Osteoblast (primary cell): ENCODE results near the gene MEPE. TPM values are rescaled to one million over a fixed set of nuclear protein-coding genes. Genes with fewer than 3 reads are reported as not detected.

Experiments
- DNase-seq: peaks from one replicate; pipeline ENCODE4 v3.0.0; 2011; ENCODE audit warnings: low spot score, mixed read lengths; ENCODE audit not compliant: insufficient read length; ENCODE audit errors: missing footprints
- H2AFZ ChIP-seq: 2 replicates; pipeline ENCODE4 v1.6.0; 2011; ENCODE audit warnings: mild to moderate bottlenecking, low read length
- H3K27ac ChIP-seq: 2 replicates; pipeline ENCODE4 v1.5.1; 2011; ENCODE audit warnings: mild to moderate bottlenecking, low read depth, low read length, moderate library complexity
- H3K27me3 ChIP-seq: 2 replicates; pipeline ENCODE4 v1.6.0; 2012; ENCODE audit warnings: mild to moderate bottlenecking, control low read depth, inconsistent platforms, low read length, moderate library complexity; ENCODE audit not compliant: insufficient read depth
- H3K36me3 ChIP-seq: 2 replicates; pipeline ENCODE4 v1.5.1; 2011; ENCODE audit warnings: mild to moderate bottlenecking, low read length, control low read depth, moderate library complexity; ENCODE audit not compliant: insufficient read depth
- H3K4me1 ChIP-seq: 2 replicates; pipeline ENCODE4 v1.5.1; 2011; ENCODE audit warnings: mild to moderate bottlenecking, low read length, control low read depth, moderate library complexity; ENCODE audit not compliant: insufficient read depth
- H3K4me2 ChIP-seq: 2 replicates; pipeline ENCODE4 v1.6.0; 2011; ENCODE audit warnings: mild to moderate bottlenecking, low read length; ENCODE audit not compliant: insufficient read depth
- H3K4me3 ChIP-seq: fragments of 200-600 bp; sonication (generic); 3 replicates; pipeline ENCODE4 v1.5.1; 2012; ENCODE audit warnings: mild to moderate bottlenecking, low read length, inconsistent platforms; ENCODE audit not compliant: insufficient read depth
- H3K79me2 ChIP-seq: 2 replicates; pipeline ENCODE4 v1.6.0; 2012; ENCODE audit warnings: mild to moderate bottlenecking, low read length, control low read depth, inconsistent platforms; ENCODE audit not compliant: insufficient read depth
- H3K9me3 ChIP-seq: 2 replicates; pipeline ENCODE4 v1.5.1; 2011; ENCODE audit warnings: low read depth, low read length, control low read depth
- H4K20me1 ChIP-seq: 2 replicates; pipeline ENCODE4 v1.6.0; 2012; ENCODE audit warnings: mild to moderate bottlenecking, low read length, control low read depth; ENCODE audit not compliant: insufficient read depth
- total RNA-seq: library from RNA; depleted of rRNA; stranded (reverse); fragments of >200 nt; gene quantifications from 2 replicates; pipeline ENCODE4 v1.2.3, GENCODE V29; 2012
- TF ChIP-seq, protein P1 (sequence below): IDR thresholded peaks from 2 replicates; pipeline ENCODE4 v1.5.1; 2011; ENCODE audit warnings: mild to moderate bottlenecking, low read depth, low read length, moderate library complexity; ENCODE audit errors: extremely low read depth

The MEPE gene
- total RNA-seq, 1 donor: not detected

DNA sequence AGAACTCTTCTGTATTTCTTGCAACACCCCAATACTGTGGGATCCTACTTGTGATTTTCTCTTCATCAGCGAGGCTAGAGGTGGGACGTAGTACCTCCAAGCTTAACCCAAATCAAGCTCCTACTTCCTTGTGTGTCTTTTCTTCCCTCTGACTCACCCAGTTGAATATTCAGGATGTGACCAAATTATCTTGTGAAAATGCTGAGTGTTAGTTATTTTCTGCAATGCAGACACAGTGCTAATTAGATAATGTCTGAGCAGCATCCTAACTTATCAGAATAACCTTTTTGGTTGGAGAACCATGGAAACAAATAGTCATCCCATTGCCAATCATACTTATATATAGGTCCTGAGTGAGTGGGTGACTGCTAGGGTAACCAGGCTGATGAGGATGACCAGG, 2.4 kb downstream of the MEPE start:
- DNase-seq: no peak
- Histone ChIP-seq H4K20me1 (no peaks in the 10 kb centered on the region), H3K4me3 (no peak overlapping the region), H3K27ac (peak overlapping the region; percentile 8), H3K79me2 (no peaks in the 10 kb centered on the region), H3K27me3 (no peaks in the 10 kb centered on the region), H3K9me3 (no peaks in the 10 kb centered on the region), H3K36me3 (no peaks in the 10 kb centered on the region), H3K4me2 (peak overlapping the region; percentile 18), H3K4me1 (peaks cover 20% of the 10 kb centered on the region), H2AFZ (peak overlapping the region; percentile 26)
- TF ChIP-seq, protein P1, sequence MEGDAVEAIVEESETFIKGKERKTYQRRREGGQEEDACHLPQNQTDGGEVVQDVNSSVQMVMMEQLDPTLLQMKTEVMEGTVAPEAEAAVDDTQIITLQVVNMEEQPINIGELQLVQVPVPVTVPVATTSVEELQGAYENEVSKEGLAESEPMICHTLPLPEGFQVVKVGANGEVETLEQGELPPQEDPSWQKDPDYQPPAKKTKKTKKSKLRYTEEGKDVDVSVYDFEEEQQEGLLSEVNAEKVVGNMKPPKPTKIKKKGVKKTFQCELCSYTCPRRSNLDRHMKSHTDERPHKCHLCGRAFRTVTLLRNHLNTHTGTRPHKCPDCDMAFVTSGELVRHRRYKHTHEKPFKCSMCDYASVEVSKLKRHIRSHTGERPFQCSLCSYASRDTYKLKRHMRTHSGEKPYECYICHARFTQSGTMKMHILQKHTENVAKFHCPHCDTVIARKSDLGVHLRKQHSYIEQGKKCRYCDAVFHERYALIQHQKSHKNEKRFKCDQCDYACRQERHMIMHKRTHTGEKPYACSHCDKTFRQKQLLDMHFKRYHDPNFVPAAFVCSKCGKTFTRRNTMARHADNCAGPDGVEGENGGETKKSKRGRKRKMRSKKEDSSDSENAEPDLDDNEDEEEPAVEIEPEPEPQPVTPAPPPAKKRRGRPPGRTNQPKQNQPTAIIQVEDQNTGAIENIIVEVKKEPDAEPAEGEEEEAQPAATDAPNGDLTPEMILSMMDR: no peak

DNA sequence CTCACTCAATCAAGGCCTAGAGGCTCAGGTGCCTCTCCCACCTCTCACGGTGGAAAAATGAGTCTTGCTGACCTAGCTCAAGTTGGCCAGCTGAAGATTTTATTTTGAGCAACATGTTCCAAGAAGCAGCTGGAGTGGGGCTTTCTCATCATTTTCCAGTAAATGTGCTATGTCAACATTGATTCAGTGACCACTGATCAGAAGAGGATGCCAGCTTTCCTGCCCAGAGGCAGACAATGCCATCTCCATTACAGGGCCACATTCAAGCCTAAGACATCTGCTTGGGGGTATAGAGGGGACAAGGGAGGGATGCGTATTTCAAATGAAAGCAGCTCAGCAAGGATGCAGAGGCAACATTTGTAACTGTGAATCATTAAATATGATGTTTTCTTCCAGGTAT, 3.0 kb downstream of the MEPE start:
- H3K27ac ChIP-seq: peak overlapping the region; percentile 8
- H3K36me3 ChIP-seq: no peaks in the 10 kb centered on the region
- no peaks in the 10 kb centered on the region for H3K9me3 ChIP-seq
- peak overlapping the region; percentile 18 for H3K4me2 ChIP-seq
- no peak overlapping the region for H3K4me3 ChIP-seq
- no peaks in the 10 kb centered on the region for H4K20me1 ChIP-seq
- no peaks in the 10 kb centered on the region for H3K27me3 ChIP-seq
- H3K4me1 ChIP-seq: peaks cover 20% of the 10 kb centered on the region
- DNase-seq: no peak
- no peaks in the 10 kb centered on the region for H3K79me2 ChIP-seq
- TF ChIP-seq, protein P1: no peak
- peak overlapping the region; percentile 26 for H2AFZ ChIP-seq

DNA sequence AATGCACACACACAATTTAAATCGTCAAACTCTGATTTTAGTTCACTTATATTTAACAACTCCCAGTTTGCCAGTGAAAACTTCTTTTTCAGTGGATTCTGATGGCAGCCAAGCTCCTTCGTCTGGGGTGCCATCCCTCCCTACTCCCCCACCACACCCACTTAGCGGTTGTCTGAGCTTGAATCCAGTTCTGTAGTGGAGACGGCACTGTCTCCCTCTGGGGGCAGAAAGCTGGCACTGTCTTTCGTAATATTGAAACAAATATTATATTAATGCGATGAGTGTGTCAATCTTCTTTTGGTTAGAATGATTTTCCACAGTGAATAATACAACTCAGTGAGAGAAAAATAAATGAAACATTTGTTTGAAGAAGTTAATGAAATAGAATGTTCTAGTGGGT, 5.4 kb downstream of the MEPE start:
- Histone ChIP-seq H3K36me3 (no peaks in the 10 kb centered on the region), H3K4me3 (no peak overlapping the region), H3K9me3 (no peaks in the 10 kb centered on the region), H3K4me1 (peaks cover 21% of the 10 kb centered on the region), H4K20me1 (no peaks in the 10 kb centered on the region), H2AFZ (no peak overlapping the region), H3K4me2 (peak overlapping the region; percentile 36), H3K27me3 (no peaks in the 10 kb centered on the region), H3K27ac (no peak overlapping the region), H3K79me2 (no peaks in the 10 kb centered on the region)
- DNase-seq: no peak
- TF ChIP-seq, protein P1: peak; percentile 80

DNA sequence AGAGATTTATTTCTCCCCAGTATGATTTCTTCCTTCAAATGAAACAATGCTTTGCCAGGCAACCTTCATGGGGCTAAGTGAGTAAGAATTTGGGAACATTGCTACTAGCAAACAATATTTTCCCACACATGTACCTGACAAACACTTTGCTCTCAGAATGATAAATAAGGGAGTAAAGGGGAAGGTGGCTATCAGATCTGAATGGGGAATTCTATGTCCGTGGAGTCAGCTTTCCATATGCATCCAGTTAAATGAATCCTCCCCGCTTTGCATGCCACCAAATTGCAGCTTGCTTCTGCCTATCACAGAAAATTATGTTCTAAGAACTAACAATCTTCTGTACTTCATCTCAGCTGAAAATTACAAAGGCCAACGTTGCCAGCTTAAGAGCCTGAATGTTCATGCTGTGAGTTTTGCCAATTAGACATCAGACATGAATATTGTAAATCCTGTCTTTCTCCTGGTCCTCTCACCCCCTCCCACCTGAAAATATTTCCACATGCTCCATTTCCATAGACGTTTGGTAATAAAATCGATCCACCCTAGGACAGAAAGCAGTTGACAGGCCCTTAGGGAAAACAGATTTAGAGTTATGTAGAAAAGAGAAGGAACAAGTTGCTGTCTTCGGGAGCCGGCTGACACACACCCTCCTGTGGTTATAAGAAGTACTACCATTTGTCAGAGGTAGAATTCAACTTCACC, 6.3 kb downstream of the MEPE start:
- no peaks in the 10 kb centered on the region for H3K79me2 ChIP-seq
- peak overlapping the region; percentile 6 for H2AFZ ChIP-seq
- no peaks in the 10 kb centered on the region for H3K9me3 ChIP-seq
- H3K4me3 ChIP-seq: no peak overlapping the region
- no peaks in the 10 kb centered on the region for H3K36me3 ChIP-seq
- peaks cover 29% of the 10 kb centered on the region for H3K4me1 ChIP-seq
- no peaks in the 10 kb centered on the region for H3K27me3 ChIP-seq
- H3K4me2 ChIP-seq: peak overlapping the region; percentile 28
- DNase-seq: no peak
- H3K27ac ChIP-seq: no peak overlapping the region
- TF ChIP-seq, protein P1: peak; percentile 76
- H4K20me1 ChIP-seq: no peaks in the 10 kb centered on the region
